Common myeloid progenitor, CD34-positive (primary cell): ENCODE data around the gene IDE.

ENCODE experiments used
- CTCF ChIA-PET: fragments of 350-600 bp; sonication (Branson Sonifier 250); formaldehyde crosslinking; loops from one replicate; lab custom pipeline; 2021; ENCODE audit warnings: antibody characterized with exemption; lab: Charles Lee
- POLR2A ChIA-PET: fragments of 350-600 bp; sonication (Branson Sonifier 250); formaldehyde crosslinking; loops from one replicate; lab custom pipeline; 2021; ENCODE audit warnings: antibody characterized with exemption; lab: Charles Lee
- DNase-seq, 3 donors: peaks; one replicate each; pipeline versions ENCODE4 v3.0.0 to v3.0.0-alpha.2; 2013
- H3K27ac ChIP-seq, 2 experiments: 1 replicate in 1 of 2; 2 replicates in 1 of 2; pipeline ENCODE4 v1.7.0; 2013; ENCODE audit warnings: inconsistent platforms in 2 of 2, low read length in 2 of 2, mild to moderate bottlenecking in 2 of 2, low read depth in 1 of 2, moderate library complexity in 1 of 2; ENCODE audit not compliant: severe bottlenecking in 2 of 2, insufficient read depth in 1 of 2, poor library complexity in 1 of 2
- H3K27me3 ChIP-seq, 5 experiments: replicated peaks in 2 of 5; 1 replicate in 3 of 5; 2 replicates in 2 of 5; pipeline versions ENCODE4 v1.6.1 to v1.7.0; 2013; ENCODE audit warnings: low read length in 4 of 5, mild to moderate bottlenecking in 2 of 5, moderate library complexity in 2 of 5, inconsistent platforms in 1 of 5; ENCODE audit not compliant: insufficient read depth in 5 of 5, control insufficient read depth in 4 of 5
- H3K36me3 ChIP-seq, 4 experiments: 1 replicate in 2 of 4; 2 replicates in 2 of 4; pipeline versions ENCODE4 v1.6.1 to v1.7.0; 2013; ENCODE audit warnings: low read length in 3 of 4, control low read depth in 1 of 4, mild to moderate bottlenecking in 1 of 4; ENCODE audit not compliant: control insufficient read depth in 4 of 4, insufficient read depth in 4 of 4
- H3K4me1 ChIP-seq, 4 experiments: 1 replicate in 3 of 4; 2 replicates in 1 of 4; pipeline versions ENCODE4 v1.6.1 to v1.7.1; 2013; ENCODE audit warnings: low read length in 3 of 4, mild to moderate bottlenecking in 3 of 4, control low read depth in 1 of 4, inconsistent platforms in 1 of 4, moderate library complexity in 1 of 4; ENCODE audit not compliant: control insufficient read depth in 4 of 4, insufficient read depth in 4 of 4; ENCODE audit errors: control extremely low read depth in 1 of 4
- H3K4me3 ChIP-seq, 7 experiments: 1 replicate in 4 of 7; 2 replicates in 3 of 7; pipeline versions ENCODE4 v1.5.1 to v1.7.0; 2013; ENCODE audit warnings: mild to moderate bottlenecking in 7 of 7, low read length in 6 of 7, moderate library complexity in 6 of 7, inconsistent platforms in 2 of 7, low read depth in 2 of 7, control low read depth in 1 of 7; ENCODE audit not compliant: insufficient read depth in 4 of 7, control insufficient read depth in 1 of 7; ENCODE audit errors: extremely low read depth in 1 of 7
- H3K9me3 ChIP-seq, 5 experiments: 1 replicate in 4 of 5; 2 replicates in 1 of 5; pipeline versions ENCODE4 v1.6.1 to v1.7.1; 2013; ENCODE audit warnings: low read length in 4 of 5, mild to moderate bottlenecking in 2 of 5, inconsistent platforms in 1 of 5, low read depth in 1 of 5, moderate library complexity in 1 of 5; ENCODE audit not compliant: control insufficient read depth in 4 of 5, insufficient read depth in 2 of 5; ENCODE audit errors: control extremely low read depth in 1 of 5
- whole genome bisulfite sequencing: methylation state at CpG from one replicate; pipeline ENCODE4 v1.1.5; 2013; ENCODE audit not compliant: insufficient coverage; 5-methylcytosine and 5-hydroxymethylcytosine counted together

Gene IDE

DNA sequence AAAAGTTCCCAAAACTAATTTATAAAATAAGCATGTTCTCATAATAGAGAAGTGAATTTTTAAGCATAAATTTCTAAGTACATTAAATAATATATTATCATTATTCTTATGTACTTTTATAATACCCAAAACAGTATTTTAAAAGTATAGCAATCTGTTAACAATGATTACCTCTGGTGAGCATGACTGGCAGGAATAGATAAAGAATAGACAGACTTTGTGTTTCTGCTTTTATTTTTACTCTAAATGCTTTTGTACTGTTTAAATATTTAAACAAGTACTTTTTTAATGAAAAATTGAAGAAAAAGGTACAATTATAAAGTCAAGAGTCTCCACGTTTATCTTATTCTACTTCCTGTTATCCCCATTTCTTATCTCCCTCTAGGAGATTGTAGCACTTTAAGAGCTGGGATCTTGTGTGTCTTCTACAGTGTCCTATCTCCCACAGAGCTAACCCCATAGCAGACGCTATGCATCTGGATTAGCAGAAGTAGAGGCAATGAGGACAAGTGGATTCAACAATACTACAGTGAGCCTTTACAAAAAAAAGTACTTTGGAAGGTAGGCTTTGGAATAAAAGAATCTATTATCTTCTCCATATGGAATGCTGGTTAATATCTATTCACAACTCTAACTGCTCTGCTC lies 42.9 kb downstream of the IDE start:
- Histone ChIP-seq H3K27ac (no peak overlapping the region), H3K4me3 (no peak overlapping the region), H3K36me3 (peaks cover 0 to 36% (median 22%) of the 10 kb centered on the region in 4 experiments), H3K9me3 (no peaks in the 10 kb centered on the region), H3K4me1 (no peaks in the 10 kb centered on the region), H3K27me3 (no peaks in the 10 kb centered on the region)
- peak in 2 of 3 donors; percentile 26 to 56 for DNase-seq
- POLR2A ChIA-PET: no interaction called here
- no CpG with 5 or more reads among the region's 2 CpGs for WGBS
- CTCF ChIA-PET: interaction anchor here (1.0 to 1.1 kb wide), 2 partner anchors 11 to 43 kb away, joined by 3 to 5 read pairs; no protein-coding TSS in a partner anchor

DNA sequence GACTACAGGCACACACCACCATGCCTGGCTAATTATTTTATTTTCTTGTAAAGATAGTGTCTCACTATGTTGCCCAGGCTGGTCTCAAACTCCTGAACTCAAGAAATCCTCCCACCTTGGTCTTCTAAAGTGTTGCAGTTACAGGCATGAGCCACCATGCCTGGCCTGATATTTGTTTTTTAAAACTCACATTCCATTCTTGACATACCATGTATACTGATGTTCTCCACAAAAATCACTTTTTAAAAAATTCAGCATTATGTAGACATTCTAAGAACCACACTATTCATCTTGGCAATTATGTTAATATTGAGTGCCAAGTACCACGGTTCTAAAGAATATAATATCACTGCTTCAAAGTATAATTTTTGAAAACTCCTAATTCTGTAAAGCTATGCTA lies 43.5 kb downstream of the IDE start:
- ChIA-PET POLR2A (no interaction called here), CTCF (interaction anchor here (1.0 to 1.1 kb wide), 2 partner anchors 11 to 44 kb away, joined by 3 to 5 read pairs; no protein-coding TSS in a partner anchor)
- Histone ChIP-seq H3K27ac (no peak overlapping the region), H3K9me3 (no peaks in the 10 kb centered on the region), H3K4me3 (no peak overlapping the region), H3K36me3 (peaks cover 0 to 31% (median 21%) of the 10 kb centered on the region in 4 experiments), H3K27me3 (no peaks in the 10 kb centered on the region), H3K4me1 (no peaks in the 10 kb centered on the region)
- no peak for DNase-seq
- WGBS: no CpG with 5 or more reads among the region's 1 CpG

DNA sequence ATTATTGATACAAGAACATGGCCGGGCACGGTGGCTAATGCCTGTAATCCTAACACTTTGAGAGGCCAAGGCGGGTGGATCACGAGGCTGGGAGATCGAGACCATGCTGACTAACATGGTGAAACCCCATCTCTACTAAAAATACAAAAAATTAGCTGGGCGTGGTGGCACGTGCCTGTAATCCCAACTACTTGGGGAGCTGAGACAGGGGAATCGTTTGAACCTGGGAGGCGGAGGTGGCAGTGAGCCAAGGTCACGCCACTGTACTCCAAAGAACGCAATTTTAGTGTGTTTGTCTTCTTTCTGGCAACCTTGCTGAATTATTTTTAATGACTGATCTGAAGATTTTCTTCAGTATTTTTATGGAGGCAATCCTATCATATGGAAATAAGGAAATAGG lies 46.2 kb downstream of the IDE start:
- 96% methylated on average over 11 of the region's 11 CpGs for WGBS
- no peak overlapping the region for H3K27ac ChIP-seq
- no peak overlapping the region for H3K4me3 ChIP-seq
- H3K36me3 ChIP-seq: peaks cover 0 to 22% (median 14%) of the 10 kb centered on the region in 4 experiments
- no peaks in the 10 kb centered on the region for H3K4me1 ChIP-seq
- H3K27me3 ChIP-seq: no peaks in the 10 kb centered on the region
- POLR2A ChIA-PET: no interaction called here
- CTCF ChIA-PET: interaction anchor here (1.2 to 2.3 kb wide), 3 partner anchors 8 to 47 kb away, joined by 4 to 8 read pairs (median 5); no protein-coding TSS in a partner anchor
- DNase-seq: no peak
- no peaks in the 10 kb centered on the region for H3K9me3 ChIP-seq

DNA sequence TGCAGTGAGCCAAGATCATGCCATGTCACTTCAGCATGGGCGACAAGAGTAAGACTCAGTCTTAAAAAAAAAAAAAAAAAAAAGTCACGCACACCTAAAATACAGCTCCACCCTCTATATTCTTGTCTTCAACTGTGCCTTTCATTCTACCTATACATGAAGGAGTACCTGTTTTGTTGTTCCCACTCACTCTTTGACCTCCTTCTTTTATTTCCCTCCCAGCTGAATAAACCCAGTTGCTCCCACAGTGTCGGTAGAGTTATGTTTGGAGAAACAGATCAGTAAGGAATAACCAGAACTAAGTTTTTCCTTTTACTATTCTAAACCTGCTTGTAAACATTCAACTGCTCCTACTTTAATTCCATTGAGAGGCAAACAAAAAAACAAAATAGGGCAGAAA lies 50.3 kb downstream of the IDE start:
- Histone ChIP-seq H3K27ac (no peak overlapping the region), H3K27me3 (no peaks in the 10 kb centered on the region), H3K36me3 (peaks cover 0 to 14% (median 1%) of the 10 kb centered on the region in 4 experiments), H3K4me1 (no peaks in the 10 kb centered on the region), H3K9me3 (no peaks in the 10 kb centered on the region), H3K4me3 (no peak overlapping the region)
- no peak for DNase-seq
- no CpG with 5 or more reads among the region's 3 CpGs for WGBS
- ChIA-PET CTCF (interaction anchor here (0.5 to 0.9 kb wide), 2 partner anchors 48 to 51 kb away, joined by 3 read pairs; no protein-coding TSS in a partner anchor), POLR2A (no interaction called here)

DNA sequence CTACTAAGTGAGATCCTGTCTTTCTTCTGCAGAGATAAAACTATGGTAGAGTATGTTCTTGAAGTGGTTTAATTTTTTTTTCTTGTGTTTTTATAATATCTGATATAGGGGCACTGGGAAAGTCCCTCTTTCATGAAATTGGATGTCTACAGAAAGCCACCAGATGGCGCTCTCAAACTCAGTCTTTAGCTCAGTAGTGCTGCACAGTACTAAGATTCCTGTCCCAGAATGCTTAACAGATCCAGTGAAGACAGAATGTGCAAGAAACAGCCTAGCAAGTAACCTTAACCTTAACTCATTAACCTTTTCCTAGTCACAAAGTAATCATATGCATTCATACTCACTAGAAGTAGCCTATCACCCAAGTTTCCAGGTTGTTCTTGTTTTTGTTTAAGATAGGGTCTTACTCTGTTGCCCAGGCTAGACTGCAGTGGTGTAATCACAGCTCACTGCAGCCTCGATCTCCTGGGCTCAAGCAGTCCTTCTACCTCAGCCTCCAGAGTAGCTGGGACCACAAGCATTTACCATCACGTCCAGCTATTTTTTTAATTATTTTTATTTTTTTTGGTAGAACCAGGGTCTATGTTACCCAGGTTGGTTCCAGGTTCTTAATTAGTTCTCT lies 56.7 kb downstream of the IDE start:
- ChIA-PET POLR2A (no interaction called here), CTCF (interaction anchor here (0.9 to 5.1 kb wide), 8 partner anchors 9 to 362 kb away, joined by 3 to 68 read pairs (median 4); partner anchors contain the start of gene IDE)
- 100% methylated on average over 1 of the region's 3 CpGs for WGBS
- DNase-seq: peak; percentile 85 to 92 (median 88)
- no peak overlapping the region for H3K4me3 ChIP-seq
- no peak overlapping the region for H3K27ac ChIP-seq
- H3K9me3 ChIP-seq: no peaks in the 10 kb centered on the region
- no peaks in the 10 kb centered on the region for H3K27me3 ChIP-seq
- no peaks in the 10 kb centered on the region for H3K4me1 ChIP-seq
- H3K36me3 ChIP-seq: peaks cover 0 to 19% (median 3%) of the 10 kb centered on the region in 4 experiments

DNA sequence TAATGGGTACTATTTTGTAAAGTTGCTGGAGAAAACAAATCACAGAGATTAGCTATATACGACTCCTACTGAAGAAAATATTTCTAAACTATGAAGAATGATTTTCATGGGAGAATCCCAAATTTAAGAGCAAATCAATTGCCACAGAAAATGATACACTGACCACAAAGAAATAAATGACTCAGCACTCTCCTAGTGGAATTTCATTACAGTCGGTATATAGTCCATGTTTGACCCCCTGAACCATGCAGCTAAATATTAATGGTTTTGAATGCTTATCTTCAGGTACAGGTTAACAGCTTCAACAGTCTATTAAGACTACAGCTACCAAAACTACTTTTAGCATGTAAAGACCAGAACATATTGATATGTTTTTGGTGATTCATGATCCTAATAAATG lies 65.0 kb downstream of the IDE start:
- ChIA-PET CTCF (no interaction called here), POLR2A (no interaction called here)
- Histone ChIP-seq H3K36me3 (peaks cover 7 to 46% (median 24%) of the 10 kb centered on the region in 4 experiments), H3K27ac (no peak overlapping the region), H3K4me3 (no peak overlapping the region), H3K4me1 (no peaks in the 10 kb centered on the region), H3K27me3 (no peaks in the 10 kb centered on the region), H3K9me3 (no peaks in the 10 kb centered on the region)
- DNase-seq: no peak
- no CpG with 5 or more reads among the region's 2 CpGs for WGBS

DNA sequence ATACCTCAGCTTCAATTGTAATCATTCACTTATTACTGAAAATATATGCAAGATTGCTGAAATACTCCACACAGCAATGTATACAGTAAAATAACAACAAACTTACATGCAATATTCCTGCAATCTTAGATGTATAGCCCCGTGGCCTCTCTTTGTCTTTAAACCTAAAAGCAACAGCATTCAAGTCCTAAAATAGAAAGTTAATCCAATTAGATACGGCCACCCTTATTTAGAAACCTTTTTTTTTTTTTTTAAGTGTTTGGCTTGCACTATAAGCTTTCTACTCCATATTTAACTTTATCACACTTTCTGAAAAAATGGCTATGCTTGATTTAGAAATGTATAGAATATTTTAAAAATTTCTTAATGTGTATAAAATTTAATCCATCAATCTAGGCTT lies 67.6 kb downstream of the IDE start:
- H3K4me3 ChIP-seq: no peak overlapping the region
- no peak overlapping the region for H3K27ac ChIP-seq
- peaks cover 9 to 34% (median 25%) of the 10 kb centered on the region in 4 experiments for H3K36me3 ChIP-seq
- ChIA-PET CTCF (no interaction called here), POLR2A (no interaction called here)
- no peaks in the 10 kb centered on the region for H3K27me3 ChIP-seq
- WGBS: 88% methylated on average over 1 of the region's 2 CpGs
- DNase-seq: no peak
- no peaks in the 10 kb centered on the region for H3K9me3 ChIP-seq
- no peaks in the 10 kb centered on the region for H3K4me1 ChIP-seq
